ENCODE data around the gene CPNE8. TPM values are rescaled to one million over a fixed set of nuclear protein-coding genes. Genes with fewer than 3 reads are reported as not detected.

The CPNE8 gene
- total RNA-seq, 1 experiment from 2014 or later, result 23.6 TPM

GRCh38 chr12:38890102-38890855, 15.1 kb downstream of the CPNE8 start:
- BruUV-seq (replicated peaks), result no TSS peak
- H3K27ac ChIP-seq (ENCODE audit: low read length), result no peak overlapping the region

GRCh38 chr12:38889297-38889815, 16.0 kb downstream of the CPNE8 start:
- Histone ChIP-seq H3K4me3 (ENCODE audit: low read depth in 2 of 2, low read length in 2 of 2) (no peak overlapping the region), H3K27ac (ENCODE audit: low read length) (no peak overlapping the region), H3K4me1 (ENCODE audit: control insufficient read depth, insufficient read depth, low read length) (no peaks in the 10 kb centered on the region), H3K9me3 (ENCODE audit: control insufficient read depth, insufficient read depth, low read depth, low read length) (no peaks in the 10 kb centered on the region), H3K27me3 (ENCODE audit: control insufficient read depth, insufficient read depth, low read length) (no peaks in the 10 kb centered on the region), H3K36me3 (ENCODE audit: control insufficient read depth, insufficient read depth, low read length) (no peaks in the 10 kb centered on the region)
- ChIA-PET CTCF (no interaction called here), POLR2A (no interaction called here)
- in situ Hi-C loops (cut with HindIII; ENCODE audit: low pct_unique_long_range_greater_than_20kb, low sequenced_read_pairs), result no loop called here
- no TSS peak for BruUV-seq (replicated peaks)
- DNase-seq (ENCODE audit: low read depth, low spot score) (no peak), ATAC-seq (no peak)
- intact Hi-C loops (cut with micrococcal nuclease; ENCODE audit: unreplicated experiment), result no loop called here
- TF ChIP-seq TCF7L2 (IDR thresholded peaks at IDR 0.05; ENCODE audit: low read depth, low read length), result no peak
- TF ChIP-seq, protein P1, sequence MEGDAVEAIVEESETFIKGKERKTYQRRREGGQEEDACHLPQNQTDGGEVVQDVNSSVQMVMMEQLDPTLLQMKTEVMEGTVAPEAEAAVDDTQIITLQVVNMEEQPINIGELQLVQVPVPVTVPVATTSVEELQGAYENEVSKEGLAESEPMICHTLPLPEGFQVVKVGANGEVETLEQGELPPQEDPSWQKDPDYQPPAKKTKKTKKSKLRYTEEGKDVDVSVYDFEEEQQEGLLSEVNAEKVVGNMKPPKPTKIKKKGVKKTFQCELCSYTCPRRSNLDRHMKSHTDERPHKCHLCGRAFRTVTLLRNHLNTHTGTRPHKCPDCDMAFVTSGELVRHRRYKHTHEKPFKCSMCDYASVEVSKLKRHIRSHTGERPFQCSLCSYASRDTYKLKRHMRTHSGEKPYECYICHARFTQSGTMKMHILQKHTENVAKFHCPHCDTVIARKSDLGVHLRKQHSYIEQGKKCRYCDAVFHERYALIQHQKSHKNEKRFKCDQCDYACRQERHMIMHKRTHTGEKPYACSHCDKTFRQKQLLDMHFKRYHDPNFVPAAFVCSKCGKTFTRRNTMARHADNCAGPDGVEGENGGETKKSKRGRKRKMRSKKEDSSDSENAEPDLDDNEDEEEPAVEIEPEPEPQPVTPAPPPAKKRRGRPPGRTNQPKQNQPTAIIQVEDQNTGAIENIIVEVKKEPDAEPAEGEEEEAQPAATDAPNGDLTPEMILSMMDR (IDR thresholded peaks at IDR 0.05), result no peak
- TF ChIP-seq POLR2AphosphoS5 (IDR thresholded peaks at IDR 0.05; ENCODE audit: low read depth, low read length), result no peak
- no peak for TF ChIP-seq SIN3A (IDR thresholded peaks at IDR 0.05; ENCODE audit: borderline replicate concordance, insufficient read depth, low read depth, low read length)
- TF ChIP-seq REST (IDR thresholded peaks at IDR 0.05; ENCODE audit: insufficient read depth in 1 of 2, low read depth in 2 of 2, low read length in 1 of 2), result no peak

More at GRCh38 chr12:38890102-38890855, 15.1 kb downstream of the CPNE8 start:
- POLR2A ChIA-PET, result no interaction called here
- Histone ChIP-seq H3K9me3 (ENCODE audit: control insufficient read depth, insufficient read depth, low read depth, low read length) (no peaks in the 10 kb centered on the region), H3K27me3 (ENCODE audit: control insufficient read depth, insufficient read depth, low read length) (no peaks in the 10 kb centered on the region), H3K36me3 (ENCODE audit: control insufficient read depth, insufficient read depth, low read length) (no peaks in the 10 kb centered on the region), H3K4me3 (ENCODE audit: low read depth in 2 of 2, low read length in 2 of 2) (no peak overlapping the region), H3K4me1 (ENCODE audit: control insufficient read depth, insufficient read depth, low read length) (no peaks in the 10 kb centered on the region)
- in situ Hi-C loops (cut with HindIII; ENCODE audit: low pct_unique_long_range_greater_than_20kb, low sequenced_read_pairs), result no loop called here
- intact Hi-C loops (cut with micrococcal nuclease; ENCODE audit: unreplicated experiment), result no loop called here
- DNase-seq (ENCODE audit: low read depth, low spot score) (no peak), ATAC-seq (no peak)
- CTCF ChIA-PET, result no interaction called here
- TF ChIP-seq SIN3A (IDR thresholded peaks at IDR 0.05; ENCODE audit: borderline replicate concordance, insufficient read depth, low read depth, low read length), result no peak
- TF ChIP-seq REST (IDR thresholded peaks at IDR 0.05; ENCODE audit: insufficient read depth in 1 of 2, low read depth in 2 of 2, low read length in 1 of 2), result no peak
- TF ChIP-seq, protein P1 (IDR thresholded peaks at IDR 0.05), result no peak
- no peak for TF ChIP-seq TCF7L2 (IDR thresholded peaks at IDR 0.05; ENCODE audit: low read depth, low read length)
- TF ChIP-seq POLR2AphosphoS5 (IDR thresholded peaks at IDR 0.05; ENCODE audit: low read depth, low read length), result no peak

All from Panc1 (cell line).